ENCODE data around the gene GRIK4. TPM values are rescaled to one million over a fixed set of nuclear protein-coding genes. Genes with fewer than 3 reads are reported as not detected.
"Not testable (repeated sequence)": the region's sequence is repeated elsewhere in the genome, so short reads cannot be mapped to it uniquely, and the experiment has no call there.

GRIK4 gene
- total RNA-seq, 1 donor from 2014 or later: 2.2 TPM

- Mint-ChIP-seq H3K4me1 (no peaks in the 10 kb centered on the region), H3K9me3 (peaks cover 9% of the 10 kb centered on the region), H3K27ac (no peak overlapping the region), H3K36me3 (no peaks in the 10 kb centered on the region), H3K27me3 (ENCODE audit: low read depth) (peaks cover 56% of the 10 kb centered on the region), H3K4me3 (no peak overlapping the region)
- no peak for DNase-seq (ENCODE audit: low spot score in 2 of 2, unreplicated experiment in 2 of 2)
- TF ChIP-seq CTCF (IDR thresholded peaks at IDR 0.05; ENCODE audit: unreplicated experiment): no peak
Measured at GRCh38 chr11:120578596-120579154, 67.1 kb downstream of the GRIK4 start.

GRCh38 chr11:120579611-120580031 lies 68.1 kb downstream of the GRIK4 start:
- peaks cover 16% of the 10 kb centered on the region for H3K9me3 Mint-ChIP-seq
- no peak for TF ChIP-seq CTCF (IDR thresholded peaks at IDR 0.05; ENCODE audit: unreplicated experiment)
- no peaks in the 10 kb centered on the region for H3K36me3 Mint-ChIP-seq
- H3K27me3 Mint-ChIP-seq (ENCODE audit: low read depth): peaks cover 48% of the 10 kb centered on the region
- no peak for DNase-seq (ENCODE audit: low spot score in 2 of 2, unreplicated experiment in 2 of 2)
- no peak overlapping the region for H3K27ac Mint-ChIP-seq
- H3K4me3 Mint-ChIP-seq: no peak overlapping the region
- H3K4me1 Mint-ChIP-seq: no peaks in the 10 kb centered on the region

GRCh38 chr11:120581313-120581712 lies 69.8 kb downstream of the GRIK4 start:
- H3K27ac Mint-ChIP-seq: no peak overlapping the region

GRCh38 chr11:120582535-120582934 lies 71.0 kb downstream of the GRIK4 start:
- Mint-ChIP-seq H3K9me3 (peaks cover 16% of the 10 kb centered on the region), H3K27me3 (ENCODE audit: low read depth) (peaks cover 25% of the 10 kb centered on the region)
- H3K27ac Mint-ChIP-seq; H3K36me3 Mint-ChIP-seq; DNase-seq (ENCODE audit: low spot score in 2 of 2, unreplicated experiment in 2 of 2); H3K4me3 Mint-ChIP-seq; H3K4me1 Mint-ChIP-seq: not testable (repeated sequence)

More at GRCh38 chr11:120581313-120581712, 69.8 kb downstream of the GRIK4 start:
- H3K4me3 Mint-ChIP-seq: no peak overlapping the region
- H3K4me1 Mint-ChIP-seq: no peaks in the 10 kb centered on the region
- TF ChIP-seq CTCF (IDR thresholded peaks at IDR 0.05; ENCODE audit: unreplicated experiment): no peak
- no peak for DNase-seq (ENCODE audit: low spot score in 2 of 2, unreplicated experiment in 2 of 2)
- no peaks in the 10 kb centered on the region for H3K36me3 Mint-ChIP-seq
- H3K9me3 Mint-ChIP-seq: peaks cover 16% of the 10 kb centered on the region
- H3K27me3 Mint-ChIP-seq (ENCODE audit: low read depth): peaks cover 37% of the 10 kb centered on the region

- TF ChIP-seq CTCF (IDR thresholded peaks at IDR 0.05; ENCODE audit: unreplicated experiment): no peak
- Mint-ChIP-seq H3K27ac (no peak overlapping the region), H3K9me3 (peaks cover 16% of the 10 kb centered on the region), H3K4me1 (no peaks in the 10 kb centered on the region), H3K4me3 (no peak overlapping the region), H3K36me3 (no peaks in the 10 kb centered on the region), H3K27me3 (ENCODE audit: low read depth) (peaks cover 6% of the 10 kb centered on the region)
- no peak for DNase-seq (ENCODE audit: low spot score in 2 of 2, unreplicated experiment in 2 of 2)
Measured at GRCh38 chr11:120586072-120586471, 74.5 kb downstream of the GRIK4 start.

GRCh38 chr11:120586728-120587127 lies 75.2 kb downstream of the GRIK4 start:
- Mint-ChIP-seq H3K9me3 (peaks cover 16% of the 10 kb centered on the region), H3K27me3 (ENCODE audit: low read depth) (peaks cover 8% of the 10 kb centered on the region), H3K27ac (no peak overlapping the region), H3K4me1 (no peaks in the 10 kb centered on the region), H3K36me3 (no peaks in the 10 kb centered on the region), H3K4me3 (no peak overlapping the region)
- no peak for DNase-seq (ENCODE audit: low spot score in 2 of 2, unreplicated experiment in 2 of 2)
- TF ChIP-seq CTCF (IDR thresholded peaks at IDR 0.05; ENCODE audit: unreplicated experiment): no peak

Data from mesothelial cell of epicardium (in vitro differentiated cells).